Esophagus (tissue), 2 donors: Measurements from ENCODE around the gene GFER. TPM values are rescaled to one million over a fixed set of nuclear protein-coding genes. Genes with fewer than 3 reads are reported as not detected.

Experiments
- H3K27ac ChIP-seq, 2 donors: one replicate each; pipeline ENCODE4 v1.5.1; 2013; ENCODE audit warnings: low read depth in 2 of 2, mild to moderate bottlenecking in 2 of 2, inconsistent platforms in 1 of 2, low read length in 1 of 2, moderate library complexity in 1 of 2
- H3K27me3 ChIP-seq, 2 donors: one replicate each; pipeline ENCODE4 v1.6.1; 2013; ENCODE audit warnings: low read length in 2 of 2, control low read depth in 1 of 2, mild to moderate bottlenecking in 1 of 2; ENCODE audit not compliant: insufficient read depth in 2 of 2, control insufficient read depth in 1 of 2
- H3K36me3 ChIP-seq, 2 donors: one replicate each; pipeline ENCODE4 v1.6.1; 2013; ENCODE audit warnings: low read length in 1 of 2; ENCODE audit not compliant: control insufficient read depth in 2 of 2, insufficient read depth in 2 of 2
- H3K4me1 ChIP-seq, 2 donors: one replicate each; pipeline ENCODE4 v1.6.1; 2013; ENCODE audit warnings: low read length in 1 of 2; ENCODE audit not compliant: control insufficient read depth in 2 of 2, insufficient read depth in 2 of 2
- H3K4me3 ChIP-seq, 2 donors: one replicate each; pipeline ENCODE4 v1.5.1; 2013; ENCODE audit warnings: low read length in 2 of 2, mild to moderate bottlenecking in 2 of 2, low read depth in 1 of 2, moderate library complexity in 1 of 2
- H3K9me3 ChIP-seq, 2 donors: one replicate each; pipeline ENCODE4 v1.6.1; 2013; ENCODE audit warnings: mild to moderate bottlenecking in 2 of 2, low read depth in 1 of 2, low read length in 1 of 2, moderate library complexity in 1 of 2; ENCODE audit not compliant: control insufficient read depth in 2 of 2, insufficient read depth in 1 of 2
- WGBS, 2 donors: extraction: QIAGEN DNeasy Blood & Tissue Kit; methylation state at CpG; one replicate each; pipeline ENCODE4 v1.1.7; 2013; 5-methylcytosine and 5-hydroxymethylcytosine counted together
- polyA plus RNA-seq, 2 donors: library from polyadenylated mRNA; stranded (reverse); fragments of 200-250 nt; gene quantifications; one replicate each; pipeline ENCODE4 v1.2.3, GENCODE V29; 2013
- donor health status: healthy with polysubstance abuse.
- donor health status: Bipolar disorder and iron deficiency.

GFER gene
- polyA plus RNA-seq, 2 donors, result 13.1 to 23.1 TPM

DNA sequence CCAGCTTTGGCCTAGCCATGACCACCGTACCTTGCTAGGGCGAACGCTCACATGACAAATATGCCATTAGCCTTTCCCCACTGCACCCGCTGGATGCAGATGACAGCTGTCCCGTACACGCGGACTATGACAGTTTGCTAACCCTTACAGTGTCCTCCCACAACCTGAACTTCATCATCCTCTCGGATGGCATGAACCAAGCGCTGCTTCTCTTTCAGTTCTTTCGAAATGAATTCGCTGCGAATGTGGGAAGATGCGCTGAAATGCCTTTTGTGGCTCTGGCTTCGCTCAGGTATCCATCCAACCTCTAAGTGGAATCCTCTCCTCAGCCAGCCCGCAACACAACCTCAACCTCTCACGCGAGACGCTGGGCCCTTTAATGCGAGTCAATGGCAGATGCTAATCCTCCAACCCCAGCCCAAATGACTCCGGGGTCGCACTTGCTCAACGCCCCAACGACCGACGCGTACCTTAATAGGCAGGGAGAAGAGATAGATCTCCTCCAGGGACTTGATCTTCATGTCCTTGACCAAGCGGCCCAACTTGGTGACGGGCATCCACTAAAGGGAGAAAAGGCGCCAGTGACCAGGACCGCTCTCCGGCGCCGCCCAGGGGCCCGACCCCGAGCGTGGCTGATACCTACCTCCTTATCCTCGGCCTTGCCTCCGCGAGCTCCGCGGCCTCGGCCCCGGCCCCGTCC, 20.0 kb upstream of the GFER start:
- H3K4me1 ChIP-seq, result peaks cover 2 to 20% of the 10 kb centered on the region in 2 donors
- H3K4me3 ChIP-seq, result peak overlapping the region; percentile 68 to 89
- H3K36me3 ChIP-seq, result peaks cover 2 to 21% of the 10 kb centered on the region in 2 donors
- peak overlapping the region; percentile 93 to 95 for H3K27ac ChIP-seq
- WGBS, 2 donors, result 5 to 8% methylated on average over 42 to 44 of the region's 44 CpGs
- no peaks in the 10 kb centered on the region for H3K9me3 ChIP-seq
- H3K27me3 ChIP-seq, result no peaks in the 10 kb centered on the region

GRCh38 chr16:1964506-1965395, 19.2 kb upstream of the GFER start, which contains the start of gene RPS2:
TSS of gene RPS2 (minus strand) at chr16:1964826. CDS start at chr16:1964625, 201 bp downstream.
- H3K36me3 ChIP-seq, result peaks cover 2 to 21% of the 10 kb centered on the region in 2 donors
- H3K27me3 ChIP-seq, result no peaks in the 10 kb centered on the region
- H3K4me3 ChIP-seq, result peak within 1 kb of the TSS; percentile 68 to 89
- H3K9me3 ChIP-seq, result no peaks in the 10 kb centered on the region
- H3K27ac ChIP-seq, result peak within 1 kb of the TSS; percentile 95 to 98
- 1% methylated on average over 86 to 97 of the region's 97 CpGs for WGBS, 2 donors
- H3K4me1 ChIP-seq, result peaks cover 2 to 19% of the 10 kb centered on the region in 2 donors

DNA sequence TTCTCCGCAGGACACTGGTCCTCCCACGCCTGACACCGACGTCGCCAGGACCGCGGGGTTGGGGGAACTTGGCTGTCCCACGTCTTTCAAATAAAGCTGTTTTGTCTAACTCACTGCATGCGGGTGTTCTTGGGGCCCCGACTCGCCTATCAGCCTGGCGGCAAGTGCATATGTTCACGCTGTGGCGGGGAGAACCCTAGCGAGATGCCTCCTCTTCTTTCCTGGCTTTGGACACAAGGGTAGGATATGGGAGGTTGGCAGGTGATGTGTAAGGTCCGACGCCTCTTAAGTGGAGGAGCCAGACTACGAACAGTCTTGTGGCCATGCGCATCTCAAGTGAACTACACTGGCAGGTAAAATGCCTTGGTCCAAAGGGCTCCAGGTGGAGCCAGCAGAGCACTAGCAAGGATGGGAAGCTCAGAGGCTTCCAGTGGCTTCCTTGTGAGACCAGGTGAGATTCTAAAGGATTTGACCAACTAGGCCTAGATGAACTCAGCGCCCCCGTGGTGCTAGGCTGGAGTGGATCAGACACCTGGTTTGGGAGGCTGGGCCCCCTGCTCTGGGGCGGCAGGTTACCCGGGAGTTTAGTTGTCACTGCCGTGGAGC, 18.5 kb upstream of the GFER start:
- Histone ChIP-seq H3K27ac (peak overlapping the region; percentile 93 to 98), H3K4me1 (peaks cover 2 to 16% of the 10 kb centered on the region in 2 donors), H3K9me3 (no peaks in the 10 kb centered on the region), H3K36me3 (peaks cover 2 to 21% of the 10 kb centered on the region in 2 donors), H3K4me3 (peak overlapping the region; percentile 68 to 89), H3K27me3 (no peaks in the 10 kb centered on the region)
- WGBS, 2 donors, result 18% methylated on average over 24 of the region's 24 CpGs

GRCh38 chr16:1966460-1966859, 17.5 kb upstream of the GFER start, which contains the start of gene RNF151:
TSS of gene RNF151 (plus strand) at chr16:1966856. CDS start at chr16:1966882, 26 bp downstream.
- H3K4me1 ChIP-seq, result peaks cover 0 to 15% of the 10 kb centered on the region in 2 donors
- WGBS, 2 donors, result 93 to 96% methylated on average over 6 of the region's 6 CpGs
- H3K27me3 ChIP-seq, result no peaks in the 10 kb centered on the region
- no peaks in the 10 kb centered on the region for H3K9me3 ChIP-seq
- H3K36me3 ChIP-seq, result peaks cover 2 to 16% of the 10 kb centered on the region in 2 donors
- peak within 1 kb of the TSS; percentile 68 to 89 for H3K4me3 ChIP-seq
- peak within 1 kb of the TSS in 1 of 2 donors; percentile 93 for H3K27ac ChIP-seq

GRCh38 chr16:1968146-1968953, 15.6 kb upstream of the GFER start:
- no peaks in the 10 kb centered on the region for H3K9me3 ChIP-seq
- H3K4me1 ChIP-seq, result peaks cover 1 to 19% of the 10 kb centered on the region in 2 donors
- peaks cover 0 to 2% of the 10 kb centered on the region in 2 donors for H3K36me3 ChIP-seq
- no peak overlapping the region for H3K4me3 ChIP-seq
- H3K27ac ChIP-seq, result no peak overlapping the region
- H3K27me3 ChIP-seq, result no peaks in the 10 kb centered on the region
- 89 to 90% methylated on average over 41 of the region's 41 CpGs for WGBS, 2 donors

GRCh38 chr16:1971796-1972489, 12.1 kb upstream of the GFER start, which contains the start of gene TBL3:
TSS of gene TBL3 (plus strand) at chr16:1972053. CDS start at chr16:1972165, 112 bp downstream.
- H3K27ac ChIP-seq, result peak within 1 kb of the TSS; percentile 97 to 99
- peaks cover 0 to under 1% of the 10 kb centered on the region in 2 donors for H3K27me3 ChIP-seq
- peaks cover 0 to 30% of the 10 kb centered on the region in 2 donors for H3K36me3 ChIP-seq
- H3K4me1 ChIP-seq, result peaks cover 4 to 14% of the 10 kb centered on the region in 2 donors
- WGBS, 2 donors, result 0 to 1% methylated on average over 78 of the region's 78 CpGs
- H3K9me3 ChIP-seq, result no peaks in the 10 kb centered on the region
- H3K4me3 ChIP-seq, result peak within 1 kb of the TSS; percentile 89 to 100

DNA sequence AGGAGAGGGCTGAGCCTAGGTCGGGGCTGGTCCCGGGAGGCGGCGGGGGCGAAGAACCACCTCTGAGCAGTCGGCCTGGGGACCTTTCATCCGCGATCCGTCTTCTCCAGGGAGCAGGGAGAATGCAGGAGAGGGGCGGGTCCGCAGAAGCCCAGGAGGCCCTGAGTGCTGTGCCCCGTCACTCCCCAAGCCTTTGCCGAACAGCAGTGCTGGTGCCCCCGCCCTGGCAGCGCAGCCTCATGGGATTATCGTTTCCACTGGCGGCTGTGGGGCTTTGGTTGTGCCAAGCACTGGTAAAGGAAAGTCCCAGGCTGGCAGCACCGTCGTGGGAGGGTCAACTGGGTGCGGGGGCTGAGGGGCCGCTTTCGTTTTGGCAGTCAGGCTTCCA, 11.5 kb upstream of the GFER start:
- Histone ChIP-seq H3K27me3 (peaks cover 0 to 2% of the 10 kb centered on the region in 2 donors), H3K27ac (peak overlapping the region; percentile 97 to 99), H3K9me3 (no peaks in the 10 kb centered on the region), H3K4me3 (peak overlapping the region; percentile 89 to 100), H3K4me1 (peaks cover 4 to 19% of the 10 kb centered on the region in 2 donors), H3K36me3 (peaks cover 0 to 34% of the 10 kb centered on the region in 2 donors)
- 2% methylated on average over 22 of the region's 22 CpGs for WGBS, 2 donors

GRCh38 chr16:1973461-1974156, 10.4 kb upstream of the GFER start:
- 89 to 93% methylated on average over 15 to 16 of the region's 16 CpGs for WGBS, 2 donors
- peaks cover 4 to 30% of the 10 kb centered on the region in 2 donors for H3K4me1 ChIP-seq
- H3K36me3 ChIP-seq, result peaks cover 5 to 45% of the 10 kb centered on the region in 2 donors
- no peak overlapping the region for H3K27ac ChIP-seq
- no peaks in the 10 kb centered on the region for H3K9me3 ChIP-seq
- no peak overlapping the region for H3K4me3 ChIP-seq
- peaks cover 0 to 2% of the 10 kb centered on the region in 2 donors for H3K27me3 ChIP-seq
